Activated CD4-positive, alpha-beta T cell treated with anti-CD3 and anti-CD28 coated beads for 1 hour (primary cell): ENCODE data around the gene SLC38A1.

Source experiments
- DNase-seq: peaks from one replicate; pipeline ENCODE4 v3.0.0-alpha.2; 2020

Gene SLC38A1

DNA sequence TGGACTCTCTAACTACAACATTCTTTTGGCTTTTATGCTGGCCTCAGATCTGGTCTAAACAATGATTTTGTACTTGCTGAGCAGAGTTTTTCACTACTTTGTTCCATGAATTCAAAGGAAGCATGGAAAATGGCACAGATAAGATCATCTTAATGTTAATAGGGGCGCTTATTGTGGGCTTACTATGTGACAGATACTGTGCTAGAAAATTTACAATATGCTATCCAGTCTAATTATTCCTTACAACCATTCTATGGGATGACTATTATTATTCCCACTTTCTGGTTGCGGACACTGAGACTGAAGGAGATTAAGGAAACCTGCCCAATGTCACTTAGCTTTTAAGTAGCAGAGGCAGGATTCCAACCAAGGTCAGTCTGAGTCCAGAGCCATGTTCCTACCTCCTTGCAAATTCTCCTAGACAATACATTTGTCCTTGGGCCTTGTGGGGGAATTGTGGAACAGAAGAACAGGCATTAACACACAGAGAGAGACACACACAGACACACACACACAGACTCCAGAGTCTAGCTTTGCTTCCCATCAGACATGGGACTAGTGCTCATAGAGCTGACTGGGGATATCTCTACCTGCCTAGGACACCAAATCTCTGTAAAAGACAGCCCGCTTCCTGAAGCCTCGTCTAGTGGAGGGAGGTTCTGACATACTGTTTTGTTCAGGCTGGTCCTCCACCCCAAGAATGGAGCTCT, 107.7 kb downstream of the SLC38A1 start:
- DNase-seq, result no peak

DNA sequence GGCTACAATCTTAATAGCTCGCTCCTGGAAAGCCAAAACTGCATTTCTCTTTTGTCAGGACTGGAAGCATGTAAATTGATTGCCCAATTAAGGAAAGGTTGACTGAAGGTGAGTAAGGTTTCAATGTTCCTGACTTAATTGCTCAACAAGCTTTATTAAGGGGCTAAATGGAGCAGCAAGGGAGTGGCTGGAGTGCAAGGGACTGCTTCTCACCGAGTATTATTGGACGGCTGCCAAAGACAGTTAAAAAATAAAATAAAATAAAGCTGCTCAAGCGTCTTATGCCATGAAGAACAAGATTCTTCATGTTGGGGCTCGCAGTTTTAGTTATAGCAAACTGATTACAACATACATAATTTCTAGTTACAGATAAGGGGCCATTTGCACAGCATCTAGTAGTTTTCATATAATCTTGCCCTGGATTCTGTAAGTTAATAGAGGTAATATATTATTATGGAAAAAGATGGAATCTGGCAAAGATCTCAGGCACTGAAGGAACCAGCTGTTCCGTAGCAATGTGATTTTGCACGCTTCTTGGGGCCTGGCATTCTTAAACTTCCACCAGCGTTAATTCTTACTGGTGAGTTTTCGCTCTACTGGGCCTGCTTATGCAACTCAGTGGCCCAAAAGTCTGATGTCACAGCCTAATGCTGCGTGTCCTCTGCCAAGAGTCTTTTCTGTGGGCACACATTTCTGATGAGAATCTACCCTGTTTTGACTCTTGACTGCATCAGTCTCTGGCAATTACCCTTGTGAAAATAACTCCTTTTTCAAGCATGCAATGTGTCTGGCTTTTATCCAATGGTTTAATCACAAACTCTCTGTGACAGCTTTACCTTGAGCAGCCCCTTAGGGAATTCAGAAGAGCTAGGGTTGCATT, 108.5 kb downstream of the SLC38A1 start:
- no peak for DNase-seq

DNA sequence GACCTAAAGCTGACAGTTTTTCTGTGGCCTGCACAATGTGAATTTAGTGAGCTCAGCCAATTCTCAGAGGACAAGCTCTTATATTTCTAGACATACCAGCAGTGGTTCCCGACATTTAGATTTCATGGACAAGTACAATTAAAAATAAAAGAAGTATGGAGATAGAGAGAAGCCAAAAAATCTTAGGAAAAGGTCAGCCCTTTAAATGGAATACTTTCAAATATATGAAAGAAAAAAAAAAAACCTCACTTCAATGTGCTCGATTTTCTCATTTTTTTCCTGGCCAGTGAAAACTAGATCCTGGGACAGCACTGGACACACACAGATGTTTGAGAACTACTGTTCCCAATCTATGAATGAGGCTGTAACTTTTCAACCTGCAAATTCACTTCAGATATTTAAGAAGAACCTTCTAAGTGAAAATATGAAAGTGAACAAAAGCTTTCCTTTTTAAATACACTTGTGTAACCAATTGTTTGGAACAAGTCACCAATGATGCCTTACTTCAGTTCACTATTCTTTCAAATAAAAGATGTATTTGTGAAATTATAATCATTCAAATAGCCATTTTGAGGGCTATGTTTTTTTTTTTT, 109.4 kb downstream of the SLC38A1 start:
- no peak for DNase-seq

DNA sequence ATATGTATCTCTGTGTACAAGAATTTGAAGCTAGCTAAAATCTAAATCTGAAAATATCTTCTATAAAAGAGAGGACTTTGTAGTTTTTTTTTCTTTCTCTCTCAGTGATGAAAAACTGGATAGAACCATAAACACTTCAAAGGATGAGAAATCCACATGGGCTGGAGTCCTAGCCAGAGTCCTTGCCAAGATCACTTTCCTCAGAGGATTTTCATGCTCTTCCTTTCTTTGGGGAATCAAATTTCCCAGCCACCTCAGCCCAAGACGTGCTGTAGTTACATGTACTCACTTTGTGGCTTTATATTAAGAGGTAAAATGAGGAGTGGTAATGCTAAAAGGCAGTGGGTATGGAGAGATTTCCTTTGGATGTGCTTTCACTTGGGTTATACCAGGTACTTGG, 110.3 kb downstream of the SLC38A1 start:
- DNase-seq, result no peak

DNA sequence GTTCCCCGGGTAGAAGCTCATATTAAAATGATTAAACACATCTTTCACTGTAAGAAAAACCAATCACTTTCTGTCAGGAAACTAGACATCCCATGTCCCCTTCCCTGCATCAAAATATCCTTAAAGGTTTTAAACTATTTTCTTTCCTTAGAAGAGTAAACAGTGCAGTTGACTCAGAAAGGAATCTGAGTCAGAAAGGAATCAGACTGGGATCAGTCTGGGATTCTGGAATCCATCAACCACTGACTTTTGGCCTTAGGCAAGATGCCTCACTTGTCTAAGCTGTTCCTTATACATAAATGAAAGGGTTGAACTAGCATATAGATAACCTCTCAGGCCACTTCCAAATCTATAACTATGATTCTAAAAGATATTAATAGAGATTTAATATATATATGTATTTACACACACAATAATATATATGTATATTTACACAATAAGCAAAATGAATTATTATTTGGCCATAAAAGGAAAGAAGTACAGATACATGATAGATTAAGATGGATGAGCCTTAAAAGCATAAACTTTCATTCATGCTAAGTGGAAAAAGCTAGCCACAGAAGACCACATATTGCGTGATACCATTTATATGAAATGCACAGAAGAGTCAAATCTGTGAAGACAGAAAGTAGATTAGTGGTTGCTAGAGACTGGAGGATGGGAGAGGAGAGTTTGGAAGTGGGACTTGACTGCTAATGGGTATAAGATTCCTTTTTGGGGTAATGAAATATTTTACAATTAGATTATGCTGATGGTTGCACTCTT, 114.4 kb downstream of the SLC38A1 start:
- DNase-seq, result no peak

DNA sequence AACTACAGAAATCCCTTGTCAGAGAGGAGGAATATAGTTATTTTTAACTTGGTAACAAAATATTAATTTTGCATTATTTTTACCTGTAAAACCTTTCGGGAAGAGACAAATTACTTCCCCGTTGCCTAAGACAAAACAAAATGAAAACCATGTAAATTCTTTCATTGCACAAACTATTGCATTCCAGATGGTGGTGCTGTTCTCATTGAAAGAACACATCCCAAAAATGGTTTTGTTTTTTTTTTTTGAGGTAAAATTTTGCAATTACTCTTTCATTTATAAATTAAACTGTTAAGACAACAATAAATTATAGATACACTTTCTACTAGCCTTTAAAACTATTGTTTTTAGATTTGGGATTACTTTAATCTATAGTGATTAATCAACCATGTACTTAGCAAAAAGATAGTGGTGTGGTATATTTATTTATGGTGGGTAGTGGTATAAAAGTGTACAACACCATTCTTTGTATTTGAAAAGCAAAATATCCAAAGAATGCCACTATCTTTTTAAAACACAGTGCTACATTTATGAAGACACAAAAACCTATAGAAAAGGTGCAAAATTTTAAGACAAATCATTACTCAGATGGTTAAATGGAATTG, 115.5 kb downstream of the SLC38A1 start:
- no peak for DNase-seq

DNA sequence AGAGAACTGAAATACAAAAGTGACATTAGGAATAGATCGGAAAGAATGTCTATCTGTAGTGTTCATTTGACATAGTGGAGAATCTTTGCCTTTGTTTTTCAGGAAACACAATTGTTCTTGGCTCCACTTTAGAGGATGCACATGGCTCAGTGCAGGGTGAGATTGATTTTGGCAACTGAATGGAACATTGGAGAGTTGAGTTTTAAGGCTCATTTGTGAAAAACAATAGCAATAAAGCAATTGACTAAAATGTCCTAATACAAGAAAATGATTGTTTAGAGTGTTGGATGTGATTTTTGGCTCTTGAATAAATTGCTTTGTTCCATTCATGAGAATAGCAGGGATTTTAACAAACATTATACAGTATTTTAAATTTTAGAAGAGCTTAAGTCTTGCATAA, 116.4 kb downstream of the SLC38A1 start:
- DNase-seq, result no peak

DNA sequence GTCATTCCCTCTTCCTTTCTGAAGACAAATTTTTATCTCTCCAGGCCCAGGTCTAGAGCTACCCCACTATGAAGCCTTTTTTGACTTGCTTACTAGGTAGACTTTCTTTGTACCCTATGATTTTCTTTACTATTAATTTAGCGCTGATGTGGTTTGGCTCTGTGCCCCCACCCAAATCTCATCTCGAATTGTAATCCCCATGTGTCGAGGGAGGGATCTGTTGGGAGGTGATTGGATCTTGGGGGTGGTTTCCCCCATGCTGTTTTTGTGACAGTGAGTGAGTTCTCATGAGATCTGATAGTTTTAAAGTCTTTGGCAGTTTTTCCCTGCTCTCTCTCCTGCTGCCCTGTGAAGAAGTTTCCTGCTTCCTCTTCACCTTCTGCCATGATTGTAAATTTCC, 118.1 kb downstream of the SLC38A1 start:
- DNase-seq, result no peak

DNA sequence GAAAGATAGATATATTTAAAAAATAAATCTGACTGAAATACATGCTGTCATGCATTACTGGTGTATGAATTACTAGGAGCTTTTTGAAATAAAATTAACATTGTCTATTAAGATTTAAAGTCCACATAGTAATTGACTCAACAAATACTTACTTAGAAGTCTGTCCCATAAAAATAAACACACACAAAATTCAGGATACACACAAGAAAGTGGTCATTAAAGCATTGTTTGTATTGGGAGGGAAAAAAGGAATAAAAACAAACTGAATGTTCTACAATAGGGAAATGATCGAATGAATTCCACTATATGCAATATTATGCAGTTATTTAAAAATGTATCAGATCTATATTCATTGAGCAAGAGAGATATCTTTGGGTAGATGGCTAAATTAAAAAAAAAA, 118.9 kb downstream of the SLC38A1 start:
- no peak for DNase-seq

DNA sequence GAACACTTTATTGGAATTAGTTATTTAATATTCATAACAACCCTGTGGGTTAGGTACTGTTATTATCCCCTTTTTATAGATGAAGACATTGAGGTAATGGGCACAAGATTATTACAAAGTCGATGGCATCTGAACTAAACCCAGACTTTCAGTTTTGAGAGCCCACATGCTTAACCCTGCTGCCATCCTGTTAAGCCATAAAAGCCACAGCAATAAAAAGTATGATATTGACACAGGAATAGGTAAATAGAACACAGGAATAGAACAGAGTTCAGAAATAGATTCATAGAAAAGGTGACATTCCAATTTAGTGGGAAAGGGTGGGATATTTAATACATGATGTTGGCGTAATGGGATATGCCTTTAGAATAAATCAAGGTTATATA, 119.8 kb downstream of the SLC38A1 start:
- no peak for DNase-seq

DNA sequence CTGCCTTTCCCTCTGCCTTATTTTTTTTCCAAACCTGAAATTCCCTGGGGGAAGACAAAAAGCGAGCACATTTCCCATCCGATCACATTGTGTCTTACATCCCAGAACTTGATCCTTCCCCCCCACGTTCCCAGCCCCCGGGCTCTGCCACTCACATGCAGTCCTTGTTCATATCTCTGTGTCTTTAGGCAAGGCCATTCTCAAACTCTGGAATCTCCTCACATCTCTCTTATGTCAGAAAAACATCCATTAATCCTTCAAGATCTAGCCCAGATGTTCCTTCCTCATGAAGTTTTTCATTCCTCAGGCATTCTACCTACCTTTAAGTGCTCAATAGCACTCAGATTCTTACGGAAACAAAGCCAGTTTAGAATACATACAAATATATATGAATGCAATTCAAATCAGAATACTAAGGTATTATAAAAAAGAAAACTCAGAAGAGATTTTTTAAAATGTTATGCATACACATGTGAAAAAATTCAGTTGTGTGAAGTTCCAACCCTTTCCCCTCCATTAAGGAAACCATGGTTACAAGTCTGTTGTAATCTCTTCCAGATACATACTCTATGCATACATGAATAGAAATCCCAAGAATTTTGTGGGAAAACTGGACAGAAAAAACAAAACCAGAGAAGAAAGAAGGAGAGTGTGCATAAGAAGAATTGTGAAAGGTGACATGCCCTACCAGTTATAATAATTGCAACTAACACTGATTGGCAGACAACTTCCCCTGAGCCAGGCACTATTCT, 120.3 kb downstream of the SLC38A1 start:
- no peak for DNase-seq

DNA sequence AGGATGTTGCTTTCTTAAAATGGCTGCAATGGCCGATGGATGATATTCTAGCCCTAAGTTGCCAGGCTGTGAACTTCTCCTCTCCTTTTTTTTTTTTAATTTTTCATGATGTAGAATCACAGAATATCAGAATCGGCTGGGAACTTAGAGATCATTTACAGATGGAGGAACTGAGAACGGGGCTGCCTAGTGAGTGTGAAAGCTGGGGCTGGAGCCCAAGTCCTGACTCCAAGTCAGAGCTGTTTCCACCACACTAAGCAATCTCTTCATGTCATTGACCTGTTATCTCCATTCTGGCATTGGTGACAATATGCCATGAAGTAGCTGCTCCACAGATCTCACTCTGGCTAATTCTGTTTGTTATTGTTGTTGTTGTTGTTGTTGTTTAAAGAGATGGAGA, 121.7 kb downstream of the SLC38A1 start:
- no peak for DNase-seq

DNA sequence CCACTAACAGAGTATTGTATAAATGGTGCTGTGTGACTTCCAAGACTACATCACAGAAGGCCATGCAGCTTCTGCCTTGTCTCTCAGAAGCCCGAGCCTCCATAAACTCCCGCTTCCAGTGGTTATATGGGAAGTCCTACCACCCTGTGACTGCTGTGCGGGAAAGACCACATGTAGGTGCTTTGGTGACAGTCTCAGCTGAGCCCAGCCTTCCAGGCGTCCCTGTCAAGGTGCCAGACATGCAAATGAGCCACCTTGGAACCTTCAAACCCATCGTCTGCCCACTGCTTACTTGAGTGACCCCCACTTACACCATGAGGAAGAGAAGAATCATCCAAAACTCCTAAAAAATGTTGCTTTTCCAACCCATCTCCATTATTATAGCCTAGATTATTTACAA, 123.0 kb downstream of the SLC38A1 start:
- no peak for DNase-seq

DNA sequence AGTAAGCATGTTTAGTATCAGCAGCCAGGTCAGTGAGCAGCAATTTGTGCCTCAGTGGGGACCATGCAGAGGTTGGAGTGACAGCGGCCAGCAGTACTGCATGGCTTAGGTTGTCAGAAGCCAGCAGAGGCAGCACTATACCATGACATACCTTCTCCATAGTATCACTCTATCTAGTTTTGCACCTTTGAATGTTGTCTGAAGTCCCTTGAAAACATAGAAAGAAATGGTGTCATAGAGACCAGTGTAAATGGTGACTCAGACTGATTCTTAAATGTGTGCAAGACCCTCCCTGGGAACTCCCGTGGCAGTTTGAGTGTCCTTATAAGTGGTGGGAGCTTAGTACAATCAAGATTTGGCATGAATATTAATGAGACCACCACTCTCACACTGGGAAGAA, 124.4 kb downstream of the SLC38A1 start:
- DNase-seq, result no peak

DNA sequence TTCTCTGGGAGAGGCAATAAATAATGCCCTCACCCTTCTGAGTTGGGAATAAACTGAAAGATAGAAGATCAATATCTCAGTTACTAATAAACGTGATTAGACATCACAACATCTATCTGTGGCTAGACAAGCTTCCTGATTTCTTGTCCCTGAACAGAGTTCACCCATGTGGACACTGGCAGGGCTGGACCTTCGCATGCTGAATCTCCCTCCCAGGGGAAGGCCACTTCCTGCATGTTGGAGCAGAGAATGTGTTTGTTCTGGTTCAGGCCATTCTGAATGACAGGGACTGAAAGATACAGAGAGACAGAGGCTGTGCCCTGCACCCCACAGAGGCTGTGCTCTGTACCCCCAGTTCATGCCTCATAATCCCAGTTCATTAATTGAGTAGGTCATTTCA, 132.6 kb downstream of the SLC38A1 start:
- DNase-seq, result no peak

DNA sequence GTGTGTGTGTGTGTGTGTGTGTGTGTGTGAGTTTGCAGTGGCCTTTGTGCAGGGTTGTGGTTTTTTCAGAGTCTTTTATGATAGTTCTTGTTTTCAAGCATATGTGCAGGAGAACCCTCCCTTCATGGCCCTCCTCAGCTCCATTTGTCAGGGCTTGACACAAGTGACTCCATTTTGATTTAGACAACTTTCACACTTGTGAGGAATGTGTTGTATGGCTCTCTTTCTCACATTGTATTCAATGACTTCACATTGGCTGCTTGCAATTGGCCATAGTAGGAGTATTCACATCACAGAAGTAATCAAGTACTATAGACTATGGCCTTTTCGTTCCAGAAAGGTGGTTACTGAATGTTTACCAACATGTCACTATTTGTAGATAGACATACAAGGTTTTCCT, 133.1 kb downstream of the SLC38A1 start:
- DNase-seq, result no peak

DNA sequence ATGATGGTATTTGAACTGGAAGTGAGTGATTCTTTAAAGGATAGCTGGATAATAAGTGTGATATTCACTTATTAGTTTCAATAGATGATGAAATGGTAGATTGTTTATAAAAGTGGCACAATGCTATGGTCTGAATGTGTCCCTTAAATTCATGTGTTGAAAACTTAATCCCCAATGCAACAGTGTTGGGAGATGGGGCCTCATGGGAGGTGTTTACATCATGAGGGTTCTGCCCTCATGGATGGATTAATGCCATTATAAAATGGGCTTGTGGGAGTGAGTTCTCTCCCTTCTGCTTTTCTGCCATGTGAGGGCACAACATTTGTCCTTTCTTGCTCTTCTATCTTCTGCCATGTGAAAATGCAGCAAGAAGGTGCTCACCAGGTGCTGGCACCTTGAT, 134.0 kb downstream of the SLC38A1 start:
- DNase-seq, result no peak

DNA sequence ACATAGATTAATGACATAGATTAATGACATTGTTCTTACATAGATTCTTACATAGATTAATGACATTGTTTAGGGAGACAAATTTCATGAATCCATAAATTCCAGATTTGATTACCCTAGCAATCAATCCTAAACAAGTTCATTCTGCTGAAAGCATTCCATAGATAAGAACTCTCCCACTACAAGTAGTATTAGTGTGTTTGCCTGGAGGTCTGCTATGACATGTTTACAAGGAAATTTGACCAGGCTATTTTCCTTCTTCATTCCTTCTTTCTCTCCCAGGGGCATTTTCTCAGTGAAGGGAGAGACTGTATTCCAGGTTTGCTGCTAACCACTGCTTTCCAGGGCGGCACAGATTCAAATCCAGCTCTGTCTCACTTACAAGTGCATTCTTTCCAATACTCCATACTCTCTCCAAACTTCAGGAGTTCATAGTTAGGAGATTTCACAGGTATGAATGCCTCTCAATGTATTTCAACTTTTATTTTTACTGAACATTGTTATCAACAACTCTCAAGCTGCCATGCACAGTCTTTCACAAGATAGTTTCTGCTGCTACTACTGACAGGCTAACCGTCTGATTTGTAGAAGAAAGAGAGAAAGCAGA, 134.5 kb downstream of the SLC38A1 start:
- no peak for DNase-seq

DNA sequence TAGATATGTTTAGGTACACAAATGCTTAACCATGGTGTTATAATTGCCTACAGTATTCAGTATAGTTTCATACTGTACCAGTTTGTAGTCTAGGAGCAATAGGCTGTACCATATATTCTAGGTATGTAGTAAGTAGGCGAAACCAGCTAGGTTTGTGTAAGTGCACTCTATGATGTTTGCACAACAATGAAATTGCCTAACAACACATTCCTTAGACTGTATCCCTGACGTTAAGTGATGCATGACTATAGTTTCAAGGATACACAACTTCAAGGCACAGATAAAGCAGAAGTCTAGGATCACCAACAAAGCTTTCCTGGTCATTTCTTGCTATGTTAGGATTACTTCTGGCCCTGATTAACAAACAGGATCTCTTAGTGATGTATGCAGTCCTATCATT, 135.1 kb downstream of the SLC38A1 start:
- no peak for DNase-seq
